ENCODE measurements around the gene IL4R. TPM values are rescaled to one million over a fixed set of nuclear protein-coding genes. Genes with fewer than 3 reads are reported as not detected.

The IL4R gene
- total RNA-seq, 1 donor from 2014 or later = 202 TPM

DNA sequence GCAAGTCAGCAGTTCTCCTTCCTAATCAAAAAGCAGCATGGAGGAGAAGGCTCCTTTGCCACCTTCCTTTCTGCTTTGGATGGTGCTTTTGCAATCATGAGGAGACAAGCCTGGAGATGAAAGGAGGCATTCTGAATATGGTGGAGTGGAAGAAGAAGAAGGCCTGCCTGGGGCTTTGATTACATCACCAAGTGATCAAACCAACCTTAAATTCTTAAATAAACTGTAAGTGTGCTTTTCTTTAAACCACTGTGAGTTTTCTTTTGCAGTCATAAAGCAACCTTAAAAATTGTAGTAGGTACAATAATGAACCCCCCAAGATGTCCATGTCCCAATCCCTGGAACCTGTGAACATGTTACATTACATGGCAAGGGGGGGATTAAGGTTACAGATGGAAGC, 56.5 kb downstream of the IL4R start:
- H3K36me3 Mint-ChIP-seq (ENCODE audit: low read depth) = peaks cover under 1% of the 10 kb centered on the region
- no peak overlapping the region for H3K4me3 Mint-ChIP-seq
- CTCF ChIA-PET = interaction anchor here (5.3 to 11.2 kb wide), 2 partner anchors 34 to 135 kb away, joined by 53 to 98 read pairs; partner anchors contain the start of gene IL21R
- intact Hi-C loops (cut with micrococcal nuclease) = no loop called here
- H3K27ac Mint-ChIP-seq = peak overlapping the region; percentile 70
- ATAC-seq (ENCODE audit: low read depth) (no peak), DNase-seq (no peak)
- TF ChIP-seq, protein P1, sequence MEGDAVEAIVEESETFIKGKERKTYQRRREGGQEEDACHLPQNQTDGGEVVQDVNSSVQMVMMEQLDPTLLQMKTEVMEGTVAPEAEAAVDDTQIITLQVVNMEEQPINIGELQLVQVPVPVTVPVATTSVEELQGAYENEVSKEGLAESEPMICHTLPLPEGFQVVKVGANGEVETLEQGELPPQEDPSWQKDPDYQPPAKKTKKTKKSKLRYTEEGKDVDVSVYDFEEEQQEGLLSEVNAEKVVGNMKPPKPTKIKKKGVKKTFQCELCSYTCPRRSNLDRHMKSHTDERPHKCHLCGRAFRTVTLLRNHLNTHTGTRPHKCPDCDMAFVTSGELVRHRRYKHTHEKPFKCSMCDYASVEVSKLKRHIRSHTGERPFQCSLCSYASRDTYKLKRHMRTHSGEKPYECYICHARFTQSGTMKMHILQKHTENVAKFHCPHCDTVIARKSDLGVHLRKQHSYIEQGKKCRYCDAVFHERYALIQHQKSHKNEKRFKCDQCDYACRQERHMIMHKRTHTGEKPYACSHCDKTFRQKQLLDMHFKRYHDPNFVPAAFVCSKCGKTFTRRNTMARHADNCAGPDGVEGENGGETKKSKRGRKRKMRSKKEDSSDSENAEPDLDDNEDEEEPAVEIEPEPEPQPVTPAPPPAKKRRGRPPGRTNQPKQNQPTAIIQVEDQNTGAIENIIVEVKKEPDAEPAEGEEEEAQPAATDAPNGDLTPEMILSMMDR (IDR thresholded peaks at IDR 0.05) = no peak
- no peaks in the 10 kb centered on the region for H3K27me3 Mint-ChIP-seq
- peaks cover 55% of the 10 kb centered on the region for H3K4me1 Mint-ChIP-seq
- H3K9me3 Mint-ChIP-seq = no peaks in the 10 kb centered on the region
- POLR2A ChIA-PET = interaction anchor here (5.8 to 28.2 kb wide), 2 partner anchors 9 to 32 kb away, joined by 81 to 1103 read pairs; partner anchors contain the start of gene IL21R

DNA sequence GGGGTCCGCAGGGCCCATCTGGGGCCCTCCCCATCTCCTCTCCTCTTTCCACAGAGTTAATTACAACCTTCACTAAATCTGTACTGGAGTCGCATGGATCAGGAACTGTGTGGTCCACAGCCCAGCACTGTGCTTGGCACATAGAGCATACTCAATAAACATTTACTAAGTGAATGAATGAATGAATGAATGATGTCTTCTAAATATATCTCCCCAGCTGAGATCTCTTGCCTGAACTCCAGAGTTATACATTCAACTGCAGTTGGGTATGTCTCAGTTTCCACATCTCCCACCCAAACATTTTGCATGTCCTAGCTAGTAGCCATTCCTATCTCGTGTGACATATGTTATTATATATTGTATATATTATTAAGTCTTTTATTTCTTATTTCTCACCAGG, 59.5 kb downstream of the IL4R start:
- H3K36me3 Mint-ChIP-seq (ENCODE audit: low read depth) = no peaks in the 10 kb centered on the region
- ChIA-PET CTCF (interaction anchor here (0.7 to 11.2 kb wide), 4 partner anchors 26 to 142 kb away, joined by 3 to 98 read pairs (median 3); no protein-coding TSS in a partner anchor), POLR2A (interaction anchor here (0.8 to 28.2 kb wide), 6 partner anchors 16 to 169 kb away, joined by 3 to 1103 read pairs (median 14); partner anchors contain the start of genes IL21R and KDM8)
- no peak overlapping the region for H3K4me3 Mint-ChIP-seq
- DNase-seq (no peak), ATAC-seq (ENCODE audit: low read depth) (no peak)
- TF ChIP-seq, protein P1 (IDR thresholded peaks at IDR 0.05) = no peak
- H3K27me3 Mint-ChIP-seq = no peaks in the 10 kb centered on the region
- intact Hi-C loops (cut with micrococcal nuclease) = no loop called here
- H3K27ac Mint-ChIP-seq = no peak overlapping the region
- no peaks in the 10 kb centered on the region for H3K9me3 Mint-ChIP-seq
- H3K4me1 Mint-ChIP-seq = peaks cover 52% of the 10 kb centered on the region

DNA sequence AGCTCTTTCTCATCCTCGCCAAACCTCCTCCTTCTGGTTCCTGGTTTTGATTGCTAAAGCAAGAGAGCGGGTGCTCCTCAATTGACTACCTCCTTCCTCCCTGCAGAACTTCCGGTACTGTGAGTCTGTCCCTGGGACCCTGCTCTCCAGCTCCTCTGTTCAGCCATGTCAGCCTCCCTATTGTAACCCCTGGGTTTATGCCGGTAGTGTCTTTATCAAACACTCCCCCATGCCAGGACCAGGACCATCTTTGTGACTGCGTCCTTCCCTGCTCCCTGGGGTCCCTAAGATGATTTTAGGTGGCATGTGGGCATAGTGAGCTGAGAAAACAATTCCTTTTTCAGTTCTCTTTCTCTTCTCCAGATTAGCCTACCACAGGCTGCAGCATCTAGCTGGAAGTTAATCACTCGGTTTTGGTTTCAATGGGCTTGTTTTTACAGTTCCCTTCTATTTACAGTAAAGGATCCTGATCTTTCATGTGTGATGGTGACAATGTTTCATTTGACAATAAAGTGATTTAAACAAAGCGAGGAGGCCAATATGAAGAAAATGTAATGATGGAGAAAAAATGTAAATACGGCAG, 60.5 kb downstream of the IL4R start:
- H3K4me3 Mint-ChIP-seq = no peak overlapping the region
- POLR2A ChIA-PET = interaction anchor here (0.8 to 28.2 kb wide), 12 partner anchors 10 to 171 kb away, joined by 3 to 1103 read pairs (median 7); partner anchors contain the start of genes IL21R and KDM8
- intact Hi-C loops (cut with micrococcal nuclease) = loop anchor here (2.0 kb wide), 1 partner anchor 52 kb away; no protein-coding TSS in a partner anchor
- TF ChIP-seq, protein P1 (IDR thresholded peaks at IDR 0.05) = no peak
- no peaks in the 10 kb centered on the region for H3K27me3 Mint-ChIP-seq
- H3K27ac Mint-ChIP-seq = no peak overlapping the region
- DNase-seq = no peak
- ATAC-seq (ENCODE audit: low read depth) = peak; percentile 43
- peaks cover 52% of the 10 kb centered on the region for H3K4me1 Mint-ChIP-seq
- CTCF ChIA-PET = interaction anchor here (1.0 to 11.2 kb wide), 6 partner anchors 17 to 139 kb away, joined by 3 to 98 read pairs (median 5); no protein-coding TSS in a partner anchor
- H3K9me3 Mint-ChIP-seq = no peaks in the 10 kb centered on the region
- no peaks in the 10 kb centered on the region for H3K36me3 Mint-ChIP-seq (ENCODE audit: low read depth)

DNA sequence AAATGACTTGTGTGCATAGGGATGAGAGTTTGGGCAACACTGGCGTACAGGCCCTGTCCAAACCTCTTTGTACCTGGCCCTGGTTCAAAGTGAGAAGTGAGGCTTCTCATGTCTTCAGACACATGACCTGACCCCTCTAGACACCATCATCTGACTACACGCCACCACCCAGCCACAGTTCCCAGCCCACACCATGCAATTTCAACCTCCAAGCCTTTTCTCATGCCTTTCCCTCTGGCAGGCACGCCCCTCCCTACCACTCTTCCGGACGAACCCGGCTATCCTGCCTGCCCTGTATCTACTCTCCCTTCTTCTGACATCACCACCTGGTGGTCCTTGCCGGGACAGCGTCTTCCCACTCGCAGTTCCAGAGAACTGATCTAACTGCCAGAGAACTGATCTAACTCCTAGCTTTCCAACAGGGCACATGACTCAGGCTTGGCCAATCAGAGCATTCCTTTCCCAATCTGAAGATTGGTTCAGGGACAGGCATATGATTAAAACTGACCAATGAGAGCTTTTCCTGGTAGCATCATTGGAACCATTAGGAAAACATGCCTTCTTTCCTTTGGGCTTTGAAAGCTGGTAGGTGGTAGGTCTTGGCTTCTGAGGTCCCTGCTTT, 61.1 kb downstream of the IL4R start:
- peaks cover 48% of the 10 kb centered on the region for H3K4me1 Mint-ChIP-seq

More for the DNA sequence above, 61.1 kb downstream of the IL4R start:
- Mint-ChIP-seq H3K4me3 (no peak overlapping the region), H3K27ac (no peak overlapping the region), H3K9me3 (no peaks in the 10 kb centered on the region), H3K27me3 (no peaks in the 10 kb centered on the region), H3K36me3 (ENCODE audit: low read depth) (no peaks in the 10 kb centered on the region)
- no peak for DNase-seq
- CTCF ChIA-PET = interaction anchor here (1.2 to 11.2 kb wide), 6 partner anchors 8 to 140 kb away, joined by 4 to 98 read pairs (median 6); no protein-coding TSS in a partner anchor
- TF ChIP-seq, protein P1 (IDR thresholded peaks at IDR 0.05) = no peak
- intact Hi-C loops (cut with micrococcal nuclease) = loop anchor here (2.0 kb wide), 1 partner anchor 52 kb away; no protein-coding TSS in a partner anchor
- ATAC-seq (ENCODE audit: low read depth) = peak; percentile 35
- POLR2A ChIA-PET = interaction anchor here (0.8 to 28.2 kb wide), 14 partner anchors 7 to 172 kb away, joined by 3 to 1103 read pairs (median 10); partner anchors contain the start of genes IL21R and KDM8

Data from activated B cell treated with CpG ODN at 0.5 μM for 24 hours (primary cell).